ENCODE data around the gene CDH15. TPM values are rescaled to one million over a fixed set of nuclear protein-coding genes. Genes with fewer than 3 reads are reported as not detected.

Gene CDH15
- total RNA-seq, 1 experiment from 2014 or later: 0.46 TPM

GRCh38 chr16:89193576-89194293, 22.2 kb downstream of the CDH15 start:
- TF ChIP-seq ATF3 (CRISPR knock-in tag; conservative IDR thresholded peaks at IDR 0.05) (no peak), MYBL2 (CRISPR knock-in tag; IDR thresholded peaks at IDR 0.05) (no peak), NR1H2 (CRISPR knock-in tag; IDR thresholded peaks at IDR 0.05) (no peak), ATF6 (CRISPR knock-in tag; IDR thresholded peaks at IDR 0.05) (no peak), ZNF138 (CRISPR knock-in tag; conservative IDR thresholded peaks at IDR 0.05) (no peak), ZNF263 (CRISPR knock-in tag; IDR thresholded peaks at IDR 0.05; ENCODE audit: low read depth) (no peak), PREB (CRISPR knock-in tag; IDR thresholded peaks at IDR 0.05; ENCODE audit: borderline replicate concordance) (no peak), ZBTB21 (CRISPR knock-in tag; IDR thresholded peaks at IDR 0.05; ENCODE audit: borderline replicate concordance) (no peak), ETV6 (CRISPR knock-in tag; IDR thresholded peaks at IDR 0.05) (no peak), NFE2L1 (CRISPR knock-in tag; IDR thresholded peaks at IDR 0.05) (no peak), E2F5 (CRISPR knock-in tag; IDR thresholded peaks at IDR 0.05) (no peak), ZNF425 (CRISPR knock-in tag; conservative IDR thresholded peaks at IDR 0.05) (no peak), NFATC4 (CRISPR knock-in tag; IDR thresholded peaks at IDR 0.05) (no peak), ZNF219 (CRISPR knock-in tag; IDR thresholded peaks at IDR 0.05; ENCODE audit: borderline replicate concordance) (no peak), ZNF671 (CRISPR knock-in tag; IDR thresholded peaks at IDR 0.05) (no peak), USF1 (CRISPR knock-in tag; IDR thresholded peaks at IDR 0.05) (no peak), SOX15 (CRISPR knock-in tag; IDR thresholded peaks at IDR 0.05) (no peak)
- peak; percentile 3 for ATAC-seq
- Mint-ChIP-seq H3K4me3 (no peak overlapping the region), H3K4me1 (no peaks in the 10 kb centered on the region), H3K27me3 (ENCODE audit: low read depth) (peaks cover 3% of the 10 kb centered on the region), H3K27ac (no peak overlapping the region), H3K9me3 (no peaks in the 10 kb centered on the region), H3K36me3 (no peaks in the 10 kb centered on the region)
- ChIA-PET POLR2A (interaction anchor here (0.5 to 1.2 kb wide), 2 partner anchors 11 to 23 kb away, joined by 3 to 6 read pairs; partner anchors contain the start of gene CDH15), CTCF (interaction anchor here (1.2 to 2.4 kb wide), 7 partner anchors 20 to 456 kb away, joined by 4 to 21 read pairs (median 9); partner anchors contain the start of gene CDH15)
- no peak for DNase-seq (ENCODE audit: low spot score)

All from WTC11 (cell line).